CD4-positive, alpha-beta T cell treated with Interleukin-2 at 100 ng/mL for 4 hours (primary cell): ENCODE measurements around the gene CDC14A.
A peak's percentile ranks its signal among the peaks of the same experiment; 100 is the strongest.
"Not testable (repeated sequence)": the region's sequence is repeated elsewhere in the genome, so short reads cannot be mapped to it uniquely, and the experiment has no call there.

Source experiments
- DNase-seq: peaks from one replicate; pipeline ENCODE4 v3.0.0-alpha.2; 2020; ENCODE audit warnings: low spot score

The CDC14A gene

DNA sequence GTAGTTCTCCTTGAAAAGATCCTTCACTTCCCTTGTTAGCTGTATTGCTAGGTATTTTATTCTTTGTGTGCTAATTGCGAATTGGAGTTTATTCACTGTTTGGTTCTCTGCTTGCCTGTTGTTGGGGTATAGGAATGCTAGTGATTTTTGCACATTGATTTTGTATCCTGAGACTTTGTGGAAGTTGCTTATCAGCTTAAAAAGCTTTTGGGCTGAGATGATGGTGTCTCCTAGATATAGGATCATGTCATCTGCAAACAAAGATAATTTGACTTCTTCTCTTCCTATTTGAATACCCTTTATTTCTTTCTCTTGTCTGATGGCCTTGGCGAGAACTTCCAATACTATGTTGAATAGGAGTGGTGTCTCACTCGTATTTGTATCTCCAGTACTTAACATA is 55.1 kb downstream of the CDC14A start:
- DNase-seq, result not testable (repeated sequence)

GRCh38 chr1:100411019-100411418 is 58.7 kb downstream of the CDC14A start:
- no peak for DNase-seq

DNA sequence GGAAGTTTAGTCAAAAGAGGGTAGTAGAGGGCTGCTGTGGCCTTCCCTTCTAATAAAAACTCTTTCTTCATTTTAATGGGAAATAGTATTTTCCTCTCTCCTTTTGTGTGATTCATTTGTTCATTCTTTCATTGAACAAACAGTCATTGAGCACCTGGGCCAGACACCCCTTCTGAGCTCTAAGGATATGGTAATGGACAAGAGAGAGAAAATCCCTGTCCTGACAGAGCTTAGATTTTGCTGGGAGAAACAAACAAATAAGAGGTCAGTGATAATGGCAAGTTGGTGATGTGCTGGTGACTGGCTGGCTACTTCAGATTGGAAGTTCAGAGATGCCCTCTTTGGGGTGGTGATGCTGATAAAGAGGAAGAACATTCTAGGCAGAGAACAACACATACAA is 59.3 kb downstream of the CDC14A start:
- no peak for DNase-seq

GRCh38 chr1:100413035-100413434 is 60.7 kb downstream of the CDC14A start:
- peak; percentile 47 for DNase-seq

GRCh38 chr1:100414693-100415497 is 62.6 kb downstream of the CDC14A start:
- DNase-seq, result peak; percentile 64

DNA sequence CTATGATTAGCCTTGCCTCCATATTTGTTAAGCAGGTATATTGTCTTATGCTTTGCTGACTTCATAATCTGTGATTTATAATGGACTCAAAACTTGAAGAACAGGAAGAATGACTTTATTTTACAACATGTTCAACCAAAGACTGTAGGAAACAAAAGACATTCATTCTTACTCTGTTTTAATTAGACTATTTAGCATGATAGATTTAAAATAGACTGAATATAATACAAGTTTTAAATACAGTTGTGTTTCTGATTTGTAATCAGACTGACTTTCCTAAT is 63.1 kb downstream of the CDC14A start:
- no peak for DNase-seq

- no peak for DNase-seq
Observed at GRCh38 chr1:100419072-100419471, 66.8 kb downstream of the CDC14A start.

GRCh38 chr1:100422065-100422464 is 69.8 kb downstream of the CDC14A start:
- DNase-seq, result no peak

GRCh38 chr1:100423832-100424337 is 71.6 kb downstream of the CDC14A start:
- peak; percentile 81 for DNase-seq

DNA sequence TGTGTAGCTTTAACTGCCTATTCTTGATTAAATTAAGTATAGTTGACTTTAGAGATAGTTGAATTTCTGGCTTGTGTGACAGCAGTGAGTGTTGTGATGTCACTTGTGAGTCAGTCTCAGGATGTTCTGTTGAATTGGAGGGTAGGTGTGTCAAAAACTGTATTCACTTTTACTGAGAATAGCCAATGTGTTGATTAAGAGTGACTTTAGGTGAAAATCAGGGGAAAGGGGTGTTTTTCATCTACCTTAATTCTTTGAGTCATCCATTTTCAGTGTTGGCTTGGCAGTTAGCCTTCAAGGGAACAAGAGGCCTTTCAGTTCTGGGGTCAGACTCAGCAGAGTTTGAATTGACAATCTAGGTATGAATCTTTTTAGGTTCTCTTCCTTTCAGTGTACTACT is 75.9 kb downstream of the CDC14A start:
- peak; percentile 83 for DNase-seq

DNA sequence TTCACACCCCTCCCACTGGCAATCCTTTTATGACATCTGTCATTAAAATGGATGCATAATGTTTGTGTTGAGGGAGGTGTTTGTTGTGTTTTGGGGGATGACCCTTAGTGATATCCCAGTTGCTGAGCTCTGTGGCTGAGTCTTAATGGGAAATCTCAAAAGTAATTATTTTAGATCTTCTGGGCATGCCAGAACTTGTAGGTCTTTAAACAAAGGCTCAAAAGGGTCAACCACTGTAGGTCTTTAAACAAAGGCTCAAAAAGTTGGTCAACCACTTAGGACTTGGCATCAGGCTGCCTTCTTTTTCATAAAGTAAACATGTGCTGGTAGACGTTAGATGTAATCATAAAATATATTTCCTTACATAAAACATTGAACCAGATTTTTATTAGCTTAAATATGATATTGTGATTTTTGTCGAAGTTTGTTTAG is 78.0 kb downstream of the CDC14A start:
- no peak for DNase-seq

GRCh38 chr1:100431954-100432353 is 79.6 kb downstream of the CDC14A start:
- no peak for DNase-seq

- DNase-seq, result no peak
Observed at GRCh38 chr1:100433563-100433962, 81.3 kb downstream of the CDC14A start.

DNA sequence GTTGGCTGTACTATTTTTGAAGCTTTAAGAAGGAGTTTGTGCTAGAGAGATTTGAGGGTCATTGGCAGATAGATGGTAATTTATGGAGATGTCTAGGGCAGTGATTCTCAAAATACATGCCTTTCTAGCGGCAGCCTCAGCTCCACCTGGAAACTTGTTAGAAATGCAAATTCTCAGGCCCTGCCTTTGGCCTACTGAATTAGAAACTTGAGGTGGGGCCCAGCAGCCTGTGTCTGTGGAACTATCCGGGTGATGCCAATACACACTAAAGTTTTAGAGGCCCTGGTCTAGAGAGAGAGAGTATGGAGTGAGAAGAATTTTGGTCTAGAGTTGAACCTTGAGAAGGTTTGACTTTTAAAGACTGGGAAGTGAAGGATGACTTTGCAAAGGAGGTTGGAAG is 82.5 kb downstream of the CDC14A start:
- no peak for DNase-seq

- no peak for DNase-seq
Observed at GRCh38 chr1:100438375-100438774, 86.1 kb downstream of the CDC14A start.

GRCh38 chr1:100438789-100439188 is 86.5 kb downstream of the CDC14A start:
- no peak for DNase-seq

DNA sequence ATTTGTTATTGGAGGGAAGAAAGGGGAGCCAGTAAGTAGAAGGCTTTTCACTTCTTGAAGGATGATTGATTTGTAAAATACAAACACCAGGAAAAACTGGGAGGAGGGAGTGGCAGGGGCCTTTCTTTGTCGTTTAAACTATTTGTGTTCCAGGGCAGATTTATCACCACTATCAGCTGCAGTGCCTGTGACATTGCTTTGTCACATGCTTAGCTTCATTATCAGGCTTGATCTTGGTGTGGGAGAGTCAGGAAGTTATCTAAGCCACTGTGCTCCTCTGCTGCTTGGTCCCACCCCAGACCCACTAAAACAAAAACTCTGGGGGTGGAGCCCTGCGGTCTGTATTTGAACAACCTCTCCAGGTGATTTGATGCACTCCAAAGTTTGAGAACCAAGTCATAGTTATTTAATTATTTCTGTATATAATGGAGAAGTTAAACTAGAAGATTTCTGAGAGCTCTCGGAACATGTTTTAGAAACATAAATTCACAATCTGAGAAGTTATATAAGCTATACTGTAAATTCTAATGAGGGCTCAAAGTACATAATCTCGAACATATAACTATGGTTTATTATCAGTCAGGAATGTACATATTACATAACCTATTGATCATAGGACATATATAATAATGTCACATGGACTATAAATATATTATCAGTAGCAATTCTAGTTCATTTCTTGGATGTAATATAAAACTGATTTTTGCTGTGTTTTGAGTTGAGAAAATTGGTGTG is 87.9 kb downstream of the CDC14A start:
- DNase-seq, result peak; percentile 91

DNA sequence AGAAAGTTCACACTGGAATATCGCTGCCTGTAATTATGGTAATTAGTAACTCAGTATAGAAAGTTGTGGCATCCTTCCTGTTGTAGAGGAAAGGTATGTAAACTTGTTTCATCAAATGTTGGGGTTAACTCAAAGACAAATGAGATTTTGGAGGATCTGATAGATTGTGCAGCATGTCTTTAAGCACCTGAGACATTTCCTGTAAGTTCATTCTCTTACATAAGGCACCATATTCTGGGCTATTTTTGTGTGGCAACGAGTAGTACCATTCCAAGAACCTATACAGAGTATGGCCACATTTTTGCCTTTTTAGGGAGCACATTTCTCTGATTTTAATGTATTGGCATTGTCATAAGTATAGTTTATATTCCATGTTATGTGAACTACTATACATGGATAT is 88.8 kb downstream of the CDC14A start:
- DNase-seq, result peak; percentile 44

- DNase-seq, result peak; percentile 89
Observed at GRCh38 chr1:100441651-100442050, 89.3 kb downstream of the CDC14A start.

DNA sequence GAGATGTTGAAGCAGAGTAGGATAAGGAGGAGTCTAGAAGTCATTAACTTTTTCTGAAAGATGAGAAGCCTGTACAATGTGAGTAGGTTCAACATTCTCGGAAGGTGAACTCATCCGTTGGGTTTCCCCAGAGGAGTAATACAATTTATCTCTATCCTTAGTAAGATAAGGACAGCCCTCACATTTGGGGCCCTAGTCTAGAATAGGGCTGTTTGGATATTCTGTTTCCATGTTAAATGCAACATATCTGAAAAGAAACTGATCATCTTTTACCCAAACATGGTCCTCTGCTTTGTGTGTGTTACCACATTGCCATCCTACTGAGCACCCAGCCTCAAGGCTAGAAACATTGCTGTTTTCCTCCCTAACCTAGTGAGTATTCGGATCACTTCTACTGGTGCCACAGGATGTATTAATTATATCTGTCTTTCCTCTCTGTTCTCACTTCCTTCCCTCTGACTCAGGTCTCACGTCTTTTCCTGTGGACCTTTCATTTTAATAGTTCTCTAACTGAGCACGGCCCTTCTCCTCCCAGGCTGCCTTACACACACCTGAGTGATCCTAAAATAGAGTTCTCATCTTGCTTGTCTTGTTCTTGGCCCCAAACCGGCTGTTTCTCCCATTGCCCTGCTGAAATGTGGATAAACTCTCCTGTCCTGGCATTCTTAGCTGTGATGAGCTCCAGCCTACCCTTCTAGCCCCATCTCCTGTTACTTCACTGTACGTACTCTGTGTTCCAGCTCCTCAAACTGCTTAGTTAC is 91.7 kb downstream of the CDC14A start:
- DNase-seq, result peak; percentile 70

DNA sequence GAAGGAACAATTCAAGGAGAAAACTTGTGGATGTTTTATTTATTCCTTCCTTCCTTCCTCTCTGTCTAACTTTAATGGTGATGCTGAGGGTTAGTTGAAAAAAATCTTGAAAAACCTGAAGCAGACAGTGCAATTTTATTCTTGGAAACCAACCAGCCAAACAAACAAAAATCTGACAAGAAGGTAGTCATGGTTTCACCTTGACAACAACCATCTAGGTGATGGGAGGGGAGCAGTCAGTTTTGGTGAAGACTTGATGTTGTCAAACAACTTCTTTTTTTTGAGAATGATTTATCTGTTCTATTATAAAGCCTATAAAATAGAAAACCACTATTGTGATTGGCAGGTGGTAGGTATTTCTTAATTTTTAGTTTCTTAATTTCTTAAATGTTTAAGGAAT is 93.3 kb downstream of the CDC14A start:
- peak; percentile 92 for DNase-seq

DNA sequence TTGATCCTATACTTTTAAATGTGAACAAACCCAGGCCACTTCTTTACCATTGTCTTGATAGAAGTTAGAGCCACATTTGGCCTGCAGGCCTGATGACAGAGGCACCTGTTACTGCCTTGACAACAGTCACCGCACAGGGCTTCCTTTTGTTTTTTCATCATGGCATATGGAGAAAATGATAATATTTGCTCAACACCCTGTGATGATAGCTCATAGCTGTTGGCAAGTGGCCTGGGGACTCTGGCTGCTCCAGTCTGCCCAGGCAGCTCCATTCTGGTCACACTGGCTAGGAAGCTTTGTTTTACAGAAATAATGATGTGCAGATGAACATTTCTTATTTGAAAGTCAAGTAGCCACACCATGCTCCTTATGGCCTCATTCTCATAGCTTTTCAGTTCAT is 96.1 kb downstream of the CDC14A start:
- DNase-seq, result no peak

DNA sequence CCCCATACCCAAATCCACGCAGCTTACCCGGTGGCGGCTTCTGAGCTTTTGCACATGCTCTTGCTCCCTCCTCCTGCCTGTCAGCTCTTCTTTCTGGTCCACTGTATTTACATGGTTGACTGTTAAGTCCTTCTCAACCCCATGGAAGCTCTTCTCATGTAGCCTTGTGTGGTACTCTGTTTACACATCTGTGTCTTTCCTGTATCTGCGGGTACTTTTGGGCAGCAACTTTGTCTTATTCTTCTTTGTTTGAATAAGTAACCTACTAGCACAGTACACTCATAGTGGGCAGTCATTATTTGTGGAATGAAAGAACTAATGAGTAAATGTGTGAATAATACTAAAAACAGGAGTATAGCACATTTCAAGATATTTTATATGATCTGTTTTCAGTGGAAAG is 97.2 kb downstream of the CDC14A start:
- DNase-seq, result peak; percentile 56
